ENCODE results near the gene LMX1A.

Gene LMX1A

GRCh38 chr1:165387505-165387904 is 31.0 kb upstream of the LMX1A start:
- peaks cover 51% of the 10 kb centered on the region for H3K27me3 ChIP-seq (ENCODE audit: insufficient read depth, poor library complexity, severe bottlenecking)

GRCh38 chr1:165383599-165384405 is 27.3 kb upstream of the LMX1A start:
- DNase-seq (ENCODE audit: low read depth in 1 of 2, low spot score in 1 of 2) = no peak
- TF ChIP-seq GABPA (IDR thresholded peaks at IDR 0.05; ENCODE audit: low read depth) (no peak), SPI1 (IDR thresholded peaks at IDR 0.05; ENCODE audit: borderline replicate concordance, low read depth) (no peak), POLR2AphosphoS5 (IDR thresholded peaks at IDR 0.05; ENCODE audit: low read depth) (no peak)
- TF ChIP-seq, protein P1, sequence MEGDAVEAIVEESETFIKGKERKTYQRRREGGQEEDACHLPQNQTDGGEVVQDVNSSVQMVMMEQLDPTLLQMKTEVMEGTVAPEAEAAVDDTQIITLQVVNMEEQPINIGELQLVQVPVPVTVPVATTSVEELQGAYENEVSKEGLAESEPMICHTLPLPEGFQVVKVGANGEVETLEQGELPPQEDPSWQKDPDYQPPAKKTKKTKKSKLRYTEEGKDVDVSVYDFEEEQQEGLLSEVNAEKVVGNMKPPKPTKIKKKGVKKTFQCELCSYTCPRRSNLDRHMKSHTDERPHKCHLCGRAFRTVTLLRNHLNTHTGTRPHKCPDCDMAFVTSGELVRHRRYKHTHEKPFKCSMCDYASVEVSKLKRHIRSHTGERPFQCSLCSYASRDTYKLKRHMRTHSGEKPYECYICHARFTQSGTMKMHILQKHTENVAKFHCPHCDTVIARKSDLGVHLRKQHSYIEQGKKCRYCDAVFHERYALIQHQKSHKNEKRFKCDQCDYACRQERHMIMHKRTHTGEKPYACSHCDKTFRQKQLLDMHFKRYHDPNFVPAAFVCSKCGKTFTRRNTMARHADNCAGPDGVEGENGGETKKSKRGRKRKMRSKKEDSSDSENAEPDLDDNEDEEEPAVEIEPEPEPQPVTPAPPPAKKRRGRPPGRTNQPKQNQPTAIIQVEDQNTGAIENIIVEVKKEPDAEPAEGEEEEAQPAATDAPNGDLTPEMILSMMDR (IDR thresholded peaks at IDR 0.05; ENCODE audit: insufficient read depth, low read length) = no peak
- TF ChIP-seq, protein P2, sequence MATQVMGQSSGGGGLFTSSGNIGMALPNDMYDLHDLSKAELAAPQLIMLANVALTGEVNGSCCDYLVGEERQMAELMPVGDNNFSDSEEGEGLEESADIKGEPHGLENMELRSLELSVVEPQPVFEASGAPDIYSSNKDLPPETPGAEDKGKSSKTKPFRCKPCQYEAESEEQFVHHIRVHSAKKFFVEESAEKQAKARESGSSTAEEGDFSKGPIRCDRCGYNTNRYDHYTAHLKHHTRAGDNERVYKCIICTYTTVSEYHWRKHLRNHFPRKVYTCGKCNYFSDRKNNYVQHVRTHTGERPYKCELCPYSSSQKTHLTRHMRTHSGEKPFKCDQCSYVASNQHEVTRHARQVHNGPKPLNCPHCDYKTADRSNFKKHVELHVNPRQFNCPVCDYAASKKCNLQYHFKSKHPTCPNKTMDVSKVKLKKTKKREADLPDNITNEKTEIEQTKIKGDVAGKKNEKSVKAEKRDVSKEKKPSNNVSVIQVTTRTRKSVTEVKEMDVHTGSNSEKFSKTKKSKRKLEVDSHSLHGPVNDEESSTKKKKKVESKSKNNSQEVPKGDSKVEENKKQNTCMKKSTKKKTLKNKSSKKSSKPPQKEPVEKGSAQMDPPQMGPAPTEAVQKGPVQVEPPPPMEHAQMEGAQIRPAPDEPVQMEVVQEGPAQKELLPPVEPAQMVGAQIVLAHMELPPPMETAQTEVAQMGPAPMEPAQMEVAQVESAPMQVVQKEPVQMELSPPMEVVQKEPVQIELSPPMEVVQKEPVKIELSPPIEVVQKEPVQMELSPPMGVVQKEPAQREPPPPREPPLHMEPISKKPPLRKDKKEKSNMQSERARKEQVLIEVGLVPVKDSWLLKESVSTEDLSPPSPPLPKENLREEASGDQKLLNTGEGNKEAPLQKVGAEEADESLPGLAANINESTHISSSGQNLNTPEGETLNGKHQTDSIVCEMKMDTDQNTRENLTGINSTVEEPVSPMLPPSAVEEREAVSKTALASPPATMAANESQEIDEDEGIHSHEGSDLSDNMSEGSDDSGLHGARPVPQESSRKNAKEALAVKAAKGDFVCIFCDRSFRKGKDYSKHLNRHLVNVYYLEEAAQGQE (IDR thresholded peaks at IDR 0.05; ENCODE audit: insufficient replicate concordance, low read depth) = no peak
- no peak overlapping the region for H3K27ac ChIP-seq (replicated peaks)
- no peak overlapping the region for H3K4me3 ChIP-seq (replicated peaks; ENCODE audit: insufficient read depth, low read length)
- peaks cover 28% of the 10 kb centered on the region for H3K27me3 ChIP-seq (ENCODE audit: insufficient read depth, poor library complexity, severe bottlenecking)

More at GRCh38 chr1:165387505-165387904, 31.0 kb upstream of the LMX1A start:
- TF ChIP-seq, protein P2 (IDR thresholded peaks at IDR 0.05; ENCODE audit: insufficient replicate concordance, low read depth) = no peak
- TF ChIP-seq GABPA (IDR thresholded peaks at IDR 0.05; ENCODE audit: low read depth) (no peak), POLR2AphosphoS5 (IDR thresholded peaks at IDR 0.05; ENCODE audit: low read depth) (no peak), SPI1 (IDR thresholded peaks at IDR 0.05; ENCODE audit: borderline replicate concordance, low read depth) (no peak)
- TF ChIP-seq, protein P1 (IDR thresholded peaks at IDR 0.05; ENCODE audit: insufficient read depth, low read length) = no peak
- H3K27ac ChIP-seq (replicated peaks) = no peak overlapping the region
- no peak for DNase-seq (ENCODE audit: low read depth in 1 of 2, low spot score in 1 of 2)
- no peak overlapping the region for H3K4me3 ChIP-seq (replicated peaks; ENCODE audit: insufficient read depth, low read length)

DNA sequence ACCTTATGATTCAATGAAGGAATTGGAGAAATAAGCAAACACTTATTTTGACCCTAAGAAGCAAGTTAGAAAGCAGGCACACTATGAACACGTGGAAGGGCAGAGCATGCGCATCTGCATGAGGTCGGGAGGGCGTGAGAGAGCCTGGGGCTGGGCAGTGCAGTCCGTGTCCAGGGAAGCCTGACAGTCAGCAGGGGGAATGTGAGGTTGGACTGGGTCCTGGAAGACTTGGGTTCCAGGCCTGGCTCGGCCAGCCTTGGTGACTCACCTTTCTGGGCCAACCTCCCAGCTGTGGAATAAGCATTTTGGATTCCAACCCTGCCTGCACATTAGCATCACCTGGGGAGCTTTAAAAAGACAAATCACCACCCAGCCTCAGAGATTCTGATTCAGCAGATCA is 26.6 kb upstream of the LMX1A start:
- no peak for DNase-seq (ENCODE audit: low read depth in 1 of 2, low spot score in 1 of 2)

More for the DNA sequence above, 26.6 kb upstream of the LMX1A start:
- TF ChIP-seq, protein P2 (IDR thresholded peaks at IDR 0.05; ENCODE audit: insufficient replicate concordance, low read depth) = no peak
- peaks cover 21% of the 10 kb centered on the region for H3K27me3 ChIP-seq (ENCODE audit: insufficient read depth, poor library complexity, severe bottlenecking)
- H3K4me3 ChIP-seq (replicated peaks; ENCODE audit: insufficient read depth, low read length) = no peak overlapping the region
- no peak overlapping the region for H3K27ac ChIP-seq (replicated peaks)
